GM19324 (cell line): ENCODE data around the gene STARD9.

Experiments
- ATAC-seq: cut with Tn5 transposase; IDR thresholded peaks from one replicate; pipeline ENCODE4 v1.9.1; 2021; ENCODE audit warnings: mild to moderate bottlenecking, moderate library complexity; ENCODE audit not compliant: unreplicated experiment, low FRiP score

The STARD9 gene

DNA sequence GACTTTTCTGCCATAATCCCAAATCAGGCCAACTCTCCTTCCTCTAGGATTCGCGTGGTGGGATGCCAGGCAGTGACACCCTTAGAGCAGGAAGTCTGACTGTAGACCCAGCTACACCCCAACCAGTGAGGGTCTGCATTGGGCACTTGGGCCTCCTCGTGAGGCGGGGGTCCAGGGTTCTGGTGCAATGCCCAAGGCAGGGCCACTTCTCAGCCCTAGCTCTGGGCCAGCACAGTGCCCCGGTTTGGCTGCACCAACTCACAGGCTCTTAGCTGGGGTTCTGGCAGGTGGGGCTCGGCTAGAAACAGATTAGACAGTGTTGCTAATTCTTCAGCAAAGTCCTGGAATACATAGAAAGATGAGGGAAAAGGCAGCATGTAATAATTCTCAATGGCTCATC is 148.9 kb downstream of the STARD9 start:
- ATAC-seq, result no peak

- no peak for ATAC-seq
Measured at GRCh38 chr15:42725331-42725903, 150.0 kb downstream of the STARD9 start.

DNA sequence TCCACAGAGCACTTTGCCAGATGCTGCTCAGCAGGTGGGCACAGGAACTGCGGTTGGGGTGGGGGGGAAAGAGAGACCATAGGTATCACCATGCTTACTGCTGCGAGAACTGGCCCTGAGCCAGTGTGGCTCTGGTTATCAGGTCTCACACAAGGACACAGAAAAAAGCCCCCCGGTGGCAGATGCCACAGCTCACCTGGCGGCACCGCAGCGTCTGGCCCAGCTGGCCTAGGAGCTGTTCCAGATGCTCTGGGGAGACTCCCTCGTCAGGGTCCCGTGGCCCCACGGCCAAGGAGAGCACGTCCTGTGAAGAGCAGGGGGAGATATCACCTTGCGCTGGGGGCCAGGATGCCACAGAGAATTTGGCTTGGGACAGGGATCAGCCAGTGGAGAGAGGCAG is 150.7 kb downstream of the STARD9 start:
- ATAC-seq, result no peak

GRCh38 chr15:42727750-42728381 is 152.5 kb downstream of the STARD9 start:
- no peak for ATAC-seq

DNA sequence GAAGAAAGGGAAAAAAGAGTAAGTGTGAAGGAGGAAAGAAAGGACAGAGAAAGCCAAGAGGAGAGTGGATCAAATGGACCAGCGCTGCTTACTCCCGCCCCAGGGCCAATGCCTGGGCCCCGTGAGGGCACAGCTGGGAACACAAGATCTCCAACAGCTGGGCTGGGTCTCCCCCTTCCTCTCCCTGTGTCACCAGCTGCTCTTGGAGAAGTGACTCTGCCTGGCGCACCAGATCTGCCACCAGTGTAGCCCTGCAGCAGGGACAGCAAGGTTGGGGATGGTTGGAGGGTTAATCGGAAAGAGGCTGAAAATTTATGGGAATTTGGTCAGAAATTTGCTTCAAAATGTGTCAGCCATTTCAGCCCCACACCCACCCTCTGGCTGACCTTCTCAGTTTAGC is 153.2 kb downstream of the STARD9 start:
- ATAC-seq, result no peak

- ATAC-seq, result no peak
Measured at GRCh38 chr15:42728972-42729371, 153.6 kb downstream of the STARD9 start.

- ATAC-seq, result no peak
Measured at GRCh38 chr15:42729409-42729808, 154.0 kb downstream of the STARD9 start.

- no peak for ATAC-seq
Measured at GRCh38 chr15:42730135-42730534, 154.7 kb downstream of the STARD9 start.

- ATAC-seq, result no peak
Measured at GRCh38 chr15:42730536-42730935, 155.1 kb downstream of the STARD9 start.

- ATAC-seq, result no peak
Measured at GRCh38 chr15:42731461-42731860, 156.1 kb downstream of the STARD9 start.

- ATAC-seq, result no peak
Measured at GRCh38 chr15:42732095-42732827, 156.9 kb downstream of the STARD9 start.

DNA sequence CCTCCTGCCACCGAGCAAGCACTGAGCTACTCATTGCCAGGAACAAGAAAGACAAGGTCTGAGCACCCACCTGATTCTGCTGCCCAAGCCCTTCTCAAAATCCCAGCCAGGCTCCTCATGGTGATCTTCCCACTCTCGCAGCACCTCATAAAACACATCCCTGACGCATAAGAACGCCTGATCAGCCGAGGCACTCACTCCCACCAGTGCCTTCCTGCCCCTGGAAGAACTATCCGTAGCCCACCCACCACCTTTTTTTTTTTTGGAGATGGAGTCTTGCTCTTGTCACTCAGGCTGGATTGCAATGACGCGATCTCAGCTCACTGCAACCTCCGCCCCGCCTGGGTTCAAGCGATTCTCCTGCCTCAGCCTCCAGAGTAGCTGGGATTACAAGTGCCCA is 157.6 kb downstream of the STARD9 start:
- no peak for ATAC-seq

DNA sequence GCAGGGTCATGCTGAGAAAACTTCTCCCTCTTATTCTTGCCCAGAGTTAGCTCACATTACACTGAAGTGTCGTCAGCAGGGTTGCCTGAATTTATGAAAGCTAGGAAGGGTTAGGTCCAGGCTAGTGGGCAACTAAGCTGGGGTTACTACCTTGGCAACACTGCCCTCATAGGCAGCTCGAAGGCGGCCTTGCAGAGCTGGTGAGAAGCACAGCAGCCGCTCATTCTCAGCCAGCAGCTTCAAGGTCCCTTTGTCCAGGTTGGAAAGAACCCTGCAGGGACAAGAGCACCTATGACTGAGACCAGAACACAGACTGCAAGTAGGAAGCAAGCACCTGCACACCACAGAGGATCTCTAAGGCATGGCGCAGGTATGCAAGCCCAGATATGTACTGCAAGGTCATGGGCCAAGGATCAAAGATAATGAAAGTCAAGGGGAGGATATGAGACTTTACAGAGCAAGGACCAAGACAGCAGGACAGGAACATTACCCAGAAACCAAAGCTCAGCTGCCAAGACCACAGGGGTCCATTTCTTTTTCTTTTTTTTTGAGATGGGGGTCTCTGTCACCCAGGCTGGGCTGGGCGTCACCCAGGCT is 158.8 kb downstream of the STARD9 start:
- ATAC-seq, result no peak

DNA sequence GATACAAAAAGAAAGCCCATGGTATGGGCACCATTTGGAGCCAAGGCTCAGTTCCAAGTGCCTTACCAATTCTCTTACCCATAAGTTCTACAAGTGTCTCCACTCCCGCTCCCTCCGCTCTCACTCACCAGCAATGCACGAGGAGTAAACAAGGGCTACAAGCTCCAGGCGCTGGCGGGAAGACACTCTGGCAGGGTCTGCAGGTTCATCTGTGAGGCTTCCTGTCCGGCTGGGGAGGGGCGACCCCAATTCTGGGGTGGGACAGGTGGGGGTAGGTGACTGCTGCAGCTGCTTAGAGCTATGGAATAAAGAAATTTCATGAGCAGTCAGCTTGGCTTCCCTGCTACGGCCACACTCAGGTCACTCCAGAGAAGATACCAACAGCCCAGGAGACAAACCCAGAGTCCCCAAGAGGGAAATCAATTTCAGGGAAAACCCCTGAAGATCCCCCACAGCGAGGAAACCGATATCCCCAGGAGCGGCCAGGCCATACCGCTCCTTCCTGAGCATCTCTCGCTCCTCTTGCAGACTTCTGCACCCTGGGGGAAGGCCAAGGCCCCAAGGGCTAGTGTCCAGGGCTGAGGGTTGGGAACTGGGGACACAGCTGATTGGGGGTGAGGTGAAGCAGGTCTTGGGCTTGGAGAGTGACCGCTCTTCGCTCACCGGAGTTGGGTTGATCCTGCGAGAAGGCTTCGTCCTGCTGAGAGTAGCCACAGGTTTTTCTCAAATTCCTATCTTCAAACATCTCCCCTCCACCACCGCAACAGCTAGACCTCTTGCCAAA is 160.2 kb downstream of the STARD9 start:
- no peak for ATAC-seq

GRCh38 chr15:42736178-42736792 is 160.9 kb downstream of the STARD9 start:
- ATAC-seq, result peak; percentile 28

- ATAC-seq, result peak; percentile 82
Measured at GRCh38 chr15:42736793-42737528, 161.6 kb downstream of the STARD9 start, which contains the start of gene CDAN1. Gene CDAN1 (minus strand): TSS chr15:42737128. CDS start chr15:42737102, 26 bp downstream.

GRCh38 chr15:42737529-42738328 is 162.3 kb downstream of the STARD9 start:
- ATAC-seq, result no peak

GRCh38 chr15:42741710-42742109 is 166.3 kb downstream of the STARD9 start:
- no peak for ATAC-seq

DNA sequence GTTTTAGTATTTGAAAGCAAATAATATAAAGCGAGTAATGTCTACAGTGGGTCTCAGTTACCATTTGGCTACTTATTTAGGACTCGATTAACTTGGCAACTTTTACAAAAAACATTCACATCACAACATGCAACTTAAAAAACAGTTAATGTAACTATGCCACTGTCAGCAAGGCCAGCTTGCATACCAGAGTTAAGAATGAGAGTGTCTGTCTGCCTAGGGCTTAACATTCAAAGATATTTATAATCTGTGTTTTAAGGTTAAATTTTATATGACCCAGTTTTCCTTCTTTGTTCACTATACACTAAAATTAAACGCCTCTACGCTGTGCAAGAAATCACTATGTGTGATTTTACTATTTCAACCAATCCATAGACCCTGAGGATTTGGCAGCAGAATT is 166.7 kb downstream of the STARD9 start:
- ATAC-seq, result no peak
